GM19351 (cell line): ENCODE results near the gene MLLT10.

Experiments used
- ATAC-seq: cut with Tn5 transposase; IDR thresholded peaks from one replicate; pipeline ENCODE4 v1.9.1; 2021; ENCODE audit warnings: mild to moderate bottlenecking, moderate library complexity; ENCODE audit not compliant: unreplicated experiment

The MLLT10 gene

GRCh38 chr10:21759232-21759631 is 225.2 kb downstream of the MLLT10 start:
- ATAC-seq = no peak

GRCh38 chr10:21760332-21760731 is 226.3 kb downstream of the MLLT10 start:
- ATAC-seq = no peak

GRCh38 chr10:21764466-21765189 is 230.6 kb downstream of the MLLT10 start:
- ATAC-seq = no peak

- ATAC-seq = no peak
Observed at GRCh38 chr10:21769041-21769440, 235.0 kb downstream of the MLLT10 start.

GRCh38 chr10:21771219-21771618 is 237.2 kb downstream of the MLLT10 start:
- ATAC-seq = no peak

GRCh38 chr10:21776883-21777282 is 242.9 kb downstream of the MLLT10 start:
- ATAC-seq = no peak

GRCh38 chr10:21791276-21791675 is 257.2 kb downstream of the MLLT10 start:
- no peak for ATAC-seq
